Neural progenitor cell (in vitro differentiated cells): ENCODE measurements around the gene PEX26.
"Not testable (repeated sequence)": the region's sequence is repeated elsewhere in the genome, so short reads cannot be mapped to it uniquely, and the experiment has no call there.

Source experiments
- EZH2 ChIP-seq: fragments of 200-600 bp; sonication (generic); IDR thresholded peaks from 2 replicates; pipeline ENCODE4 v1.6.1; 2017; ENCODE audit warnings: antibody characterized with exemption, mild to moderate bottlenecking, moderate library complexity
- EZH2phosphoT487 ChIP-seq: fragments of 200-600 bp; sonication (generic); IDR thresholded peaks from 2 replicates; pipeline ENCODE4 v1.6.1; 2017; ENCODE audit warnings: antibody characterized with exemption
- TF ChIP-seq, protein P1 (sequence below): fragments of 200-600 bp; sonication (generic); IDR thresholded peaks from 2 replicates; pipeline ENCODE4 v1.5.1; 2017; ENCODE audit warnings: antibody characterized with exemption, mild to moderate bottlenecking

DNA sequence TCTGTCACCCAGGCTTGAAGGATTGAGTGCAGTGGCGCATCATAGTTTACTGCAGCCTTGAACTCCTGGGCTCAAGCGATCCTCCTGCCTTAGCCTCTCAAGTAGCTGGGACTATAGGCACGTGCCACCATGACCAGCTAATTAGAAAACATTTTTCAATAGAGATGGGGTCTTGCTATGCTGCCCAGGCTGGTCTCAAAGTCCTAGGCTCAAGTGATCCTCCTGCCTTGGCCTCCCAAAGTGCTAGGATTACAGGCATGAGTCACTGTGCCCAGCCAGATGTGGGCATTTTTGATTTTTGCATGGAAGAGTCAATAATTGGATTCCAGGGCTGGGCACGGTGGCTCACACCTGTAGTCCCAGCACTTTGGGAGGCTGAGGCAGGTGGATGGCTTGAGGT is 3.9 kb upstream of the PEX26 start:
- TF ChIP-seq EZH2phosphoT487, EZH2: not testable (repeated sequence)
- TF ChIP-seq, protein P1, sequence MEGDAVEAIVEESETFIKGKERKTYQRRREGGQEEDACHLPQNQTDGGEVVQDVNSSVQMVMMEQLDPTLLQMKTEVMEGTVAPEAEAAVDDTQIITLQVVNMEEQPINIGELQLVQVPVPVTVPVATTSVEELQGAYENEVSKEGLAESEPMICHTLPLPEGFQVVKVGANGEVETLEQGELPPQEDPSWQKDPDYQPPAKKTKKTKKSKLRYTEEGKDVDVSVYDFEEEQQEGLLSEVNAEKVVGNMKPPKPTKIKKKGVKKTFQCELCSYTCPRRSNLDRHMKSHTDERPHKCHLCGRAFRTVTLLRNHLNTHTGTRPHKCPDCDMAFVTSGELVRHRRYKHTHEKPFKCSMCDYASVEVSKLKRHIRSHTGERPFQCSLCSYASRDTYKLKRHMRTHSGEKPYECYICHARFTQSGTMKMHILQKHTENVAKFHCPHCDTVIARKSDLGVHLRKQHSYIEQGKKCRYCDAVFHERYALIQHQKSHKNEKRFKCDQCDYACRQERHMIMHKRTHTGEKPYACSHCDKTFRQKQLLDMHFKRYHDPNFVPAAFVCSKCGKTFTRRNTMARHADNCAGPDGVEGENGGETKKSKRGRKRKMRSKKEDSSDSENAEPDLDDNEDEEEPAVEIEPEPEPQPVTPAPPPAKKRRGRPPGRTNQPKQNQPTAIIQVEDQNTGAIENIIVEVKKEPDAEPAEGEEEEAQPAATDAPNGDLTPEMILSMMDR, result not testable (repeated sequence)
